Raji (cell line): ENCODE results near the gene KCNG2.

Source experiments
- POLR2A ChIP-seq: IDR thresholded peaks from 2 replicates; pipeline ENCODE4 v1.6.1; 2011; ENCODE audit warnings: low read depth, low read length, control low read depth; ENCODE audit not compliant: insufficient read depth

The KCNG2 gene

GRCh38 chr18:79848579-79849327 is 51.0 kb downstream of the KCNG2 start:
- no peak for TF ChIP-seq POLR2A

GRCh38 chr18:79849328-79850207 is 51.8 kb downstream of the KCNG2 start:
- no peak for TF ChIP-seq POLR2A

- TF ChIP-seq POLR2A: no peak
Measured at GRCh38 chr18:79850731-79851130, 53.0 kb downstream of the KCNG2 start.

GRCh38 chr18:79851489-79851888 is 53.8 kb downstream of the KCNG2 start:
- no peak for TF ChIP-seq POLR2A

GRCh38 chr18:79851950-79852349 is 54.2 kb downstream of the KCNG2 start:
- no peak for TF ChIP-seq POLR2A

- TF ChIP-seq POLR2A: no peak
Measured at GRCh38 chr18:79852561-79853302, 55.0 kb downstream of the KCNG2 start.

- no peak for TF ChIP-seq POLR2A
Measured at GRCh38 chr18:79853303-79853992, 55.7 kb downstream of the KCNG2 start.

GRCh38 chr18:79853993-79854364 is 56.2 kb downstream of the KCNG2 start:
- TF ChIP-seq POLR2A: no peak

GRCh38 chr18:79855147-79855933 is 57.6 kb downstream of the KCNG2 start:
- TF ChIP-seq POLR2A: no peak

GRCh38 chr18:79856119-79857007 is 58.6 kb downstream of the KCNG2 start:
- no peak for TF ChIP-seq POLR2A

- TF ChIP-seq POLR2A: no peak
Measured at GRCh38 chr18:79857082-79857671, 59.4 kb downstream of the KCNG2 start.

GRCh38 chr18:79859314-79859713 is 61.6 kb downstream of the KCNG2 start:
- no peak for TF ChIP-seq POLR2A

- no peak for TF ChIP-seq POLR2A
Measured at GRCh38 chr18:79861687-79862086, 63.9 kb downstream of the KCNG2 start.
